ENCODE measurements around the gene TRAPPC6A.

TRAPPC6A gene, protein sequence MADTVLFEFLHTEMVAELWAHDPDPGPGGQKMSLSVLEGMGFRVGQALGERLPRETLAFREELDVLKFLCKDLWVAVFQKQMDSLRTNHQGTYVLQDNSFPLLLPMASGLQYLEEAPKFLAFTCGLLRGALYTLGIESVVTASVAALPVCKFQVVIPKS

DNA sequence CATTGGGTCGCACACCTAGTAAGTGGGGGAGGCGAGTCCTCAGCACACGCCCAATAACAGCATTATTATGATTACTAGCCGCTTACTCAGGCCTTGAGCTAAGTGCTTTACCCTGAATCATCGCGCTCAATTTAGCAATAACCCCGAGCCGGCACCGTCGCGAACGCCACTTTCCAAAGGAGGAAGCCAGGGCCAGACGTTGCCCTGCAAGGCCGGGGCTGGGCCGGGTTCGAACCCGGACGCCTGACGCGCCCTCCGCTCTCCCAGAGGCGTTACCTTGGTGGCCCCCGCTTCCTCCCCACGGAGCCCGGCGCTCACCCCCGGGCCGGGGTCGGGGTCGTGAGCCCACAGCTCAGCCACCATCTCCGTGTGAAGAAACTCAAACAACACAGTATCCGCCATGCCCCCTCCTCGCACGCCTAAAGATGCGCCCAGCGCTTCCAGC lies at the start of gene TRAPPC6A:
TSS of gene TRAPPC6A (minus strand) at position 421 of the 445 bp plus-strand sequence. CDS start at position 402, 19 bp downstream.
- DNase-seq = no peak

DNA sequence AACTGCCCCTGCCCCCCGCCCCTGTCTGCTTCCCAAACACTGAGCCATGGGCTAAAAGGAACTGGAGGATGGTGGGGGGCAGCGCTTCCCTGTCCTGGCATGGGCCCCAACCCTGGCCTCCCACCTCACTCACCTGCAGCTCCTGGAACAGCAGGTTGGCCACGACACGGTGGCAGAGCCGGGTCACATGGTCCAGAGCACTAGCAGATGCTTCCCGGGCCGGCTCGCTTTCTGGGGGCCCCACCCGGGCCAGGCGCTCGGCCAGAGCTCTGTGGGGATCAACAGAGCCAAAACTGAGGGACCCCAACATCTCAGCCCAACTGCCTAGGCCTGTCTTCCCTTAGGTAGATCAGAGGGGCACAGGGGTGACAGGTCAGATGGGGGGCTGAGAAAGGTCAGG lies 46.6 kb upstream of the TRAPPC6A start:
- no peak for DNase-seq

DNA sequence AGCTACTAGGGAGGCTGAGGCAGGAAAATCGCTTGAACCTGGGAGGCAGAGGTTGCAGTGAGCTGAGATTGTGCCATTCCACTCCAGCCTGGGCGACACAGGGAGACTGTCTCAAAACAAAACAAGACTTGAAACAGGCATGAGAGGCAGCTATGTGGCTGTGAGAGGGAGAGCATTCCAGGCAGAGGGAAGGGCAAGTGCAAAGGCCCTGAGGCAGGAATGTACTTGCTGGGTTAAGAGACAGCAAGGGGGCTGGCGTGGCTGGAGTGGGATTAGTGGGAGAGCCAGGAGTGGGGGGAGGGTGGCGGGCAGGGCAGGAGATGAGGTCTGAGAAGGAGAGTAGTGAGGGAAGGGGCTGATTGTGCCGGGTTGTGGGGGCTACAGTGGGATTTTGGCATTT lies 45.8 kb upstream of the TRAPPC6A start:
- no peak for DNase-seq

DNA sequence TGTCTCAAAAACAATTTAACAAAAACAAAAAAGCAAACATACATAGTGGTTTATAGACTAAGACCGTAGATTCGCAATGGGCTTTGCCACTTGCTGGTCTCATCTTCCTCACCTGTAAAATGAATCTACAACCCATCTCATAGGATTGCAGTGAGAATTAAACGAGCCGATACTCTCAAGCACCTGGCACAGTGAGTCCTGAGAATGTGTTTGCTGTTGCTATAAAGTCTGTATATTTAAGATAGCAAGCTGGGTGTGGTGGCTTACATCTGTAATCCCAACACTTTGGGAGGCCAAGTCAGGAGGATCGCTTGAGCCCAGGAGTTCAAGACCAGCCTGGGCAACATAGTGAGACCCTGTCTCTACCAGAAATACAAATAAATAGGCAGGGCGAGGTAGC lies 44.7 kb upstream of the TRAPPC6A start:
- DNase-seq = no peak

DNA sequence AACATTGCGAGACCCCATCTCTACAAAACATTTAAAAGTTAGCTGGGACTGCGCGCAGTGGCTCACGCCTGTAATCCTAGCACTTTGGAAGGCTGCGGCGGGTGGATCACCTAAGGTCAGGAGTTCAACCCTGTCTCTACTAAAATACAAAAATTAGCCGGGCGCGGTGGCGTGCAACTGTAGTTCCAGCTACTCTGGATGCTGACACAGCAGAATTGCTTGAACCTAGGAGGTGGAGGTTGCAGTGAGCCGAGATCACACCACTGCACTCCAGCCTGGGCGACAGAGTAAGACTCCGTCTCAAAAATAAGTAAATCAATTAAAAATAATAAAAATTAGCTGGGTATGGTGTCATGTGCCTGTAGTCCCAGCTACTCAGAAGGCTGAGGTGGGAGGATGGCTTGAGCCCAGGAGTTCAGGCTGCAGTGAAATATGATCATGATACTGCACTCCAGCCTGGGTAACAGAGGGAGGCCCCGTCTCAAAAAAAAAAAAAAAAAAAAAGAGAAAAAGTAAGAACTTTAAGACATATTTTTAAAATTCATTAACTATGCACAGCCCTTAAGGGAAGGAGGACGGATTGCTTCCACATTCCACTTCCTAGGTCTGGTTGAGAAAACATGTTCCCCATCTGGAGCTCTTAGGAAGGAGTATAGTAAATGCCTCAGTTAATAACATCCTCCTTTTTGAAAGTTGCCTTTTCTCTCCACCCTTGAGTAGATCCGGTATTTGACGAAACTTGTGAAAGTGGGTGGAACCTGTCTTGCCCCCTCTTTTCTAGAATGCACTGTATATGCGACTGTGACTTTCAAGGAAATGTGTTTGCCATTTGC lies 41.1 kb upstream of the TRAPPC6A start:
- no peak for DNase-seq

DNA sequence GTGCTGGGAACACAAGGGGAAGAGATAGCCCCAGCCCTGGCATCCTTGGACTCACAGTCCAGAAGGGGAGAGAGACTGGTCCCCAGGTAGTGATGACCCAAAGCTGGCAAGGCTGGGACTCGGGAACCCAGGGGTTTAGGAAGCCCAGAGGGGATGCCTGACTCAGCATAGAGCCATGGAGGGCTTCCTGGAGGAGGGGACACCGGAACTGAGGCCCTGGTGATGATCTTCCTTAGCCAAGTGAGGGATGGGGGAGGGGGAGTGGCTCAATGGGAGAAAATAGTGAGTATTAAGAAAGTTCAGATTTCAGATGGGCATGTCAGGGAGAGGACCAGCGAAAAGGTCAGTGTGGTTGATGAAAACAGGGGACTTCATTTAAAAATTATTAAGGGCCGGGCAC lies 40.4 kb upstream of the TRAPPC6A start:
- DNase-seq = no peak

DNA sequence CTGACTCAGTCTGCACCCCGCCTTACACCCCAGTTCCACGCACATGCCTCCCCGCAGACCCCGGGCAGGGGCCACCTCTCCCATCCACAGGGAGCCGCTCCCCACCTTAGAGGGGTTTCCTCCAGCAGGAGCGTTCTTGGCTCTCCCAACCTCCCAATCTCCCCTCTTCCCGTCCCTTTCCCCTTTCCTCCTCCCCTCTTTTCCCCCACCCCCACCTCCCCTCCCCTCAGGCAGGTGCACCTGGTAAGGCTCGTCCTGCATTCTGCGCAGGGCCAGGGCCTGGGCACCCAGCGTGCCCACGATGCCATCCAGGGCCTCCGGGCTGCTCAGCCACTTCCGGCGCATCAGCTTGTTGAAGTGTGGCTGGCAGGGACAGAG lies 39.9 kb upstream of the TRAPPC6A start:
- no peak for DNase-seq

DNA sequence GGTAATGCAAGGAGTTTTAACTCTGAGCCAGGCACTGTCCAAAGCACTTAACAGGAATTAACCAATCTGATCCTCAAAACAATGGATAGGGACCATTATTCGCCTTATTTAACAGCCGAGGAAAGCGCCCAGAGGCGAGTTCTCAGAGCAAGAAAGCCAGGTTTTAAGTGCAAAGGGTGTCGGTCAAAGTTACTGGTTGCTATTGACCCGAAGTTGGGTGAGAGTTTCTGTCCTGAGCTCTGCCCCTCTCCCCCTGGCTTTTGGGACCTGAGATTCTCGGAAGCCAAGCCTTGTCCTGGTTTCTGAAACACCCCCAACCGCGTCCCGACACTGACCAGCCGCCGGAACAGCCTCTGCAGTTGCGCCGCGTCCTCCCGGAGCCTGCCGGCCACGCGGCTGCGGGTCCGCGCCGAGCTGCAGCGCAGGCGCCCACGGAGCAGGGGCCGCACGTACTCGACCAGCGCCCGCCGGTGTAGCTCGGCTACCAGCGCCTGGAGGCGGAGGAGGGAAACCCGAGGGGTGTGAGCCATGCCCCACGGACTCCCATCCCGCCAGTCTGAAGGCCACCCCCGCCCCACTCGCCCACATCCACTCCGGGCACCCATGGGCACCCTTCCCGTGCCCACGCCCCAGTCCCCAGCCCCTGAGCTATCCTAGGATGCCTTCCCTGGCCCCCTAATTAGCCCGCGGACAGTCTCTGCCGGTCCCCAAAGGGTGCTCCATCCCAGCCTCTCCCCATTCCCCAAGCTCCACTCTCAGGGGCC lies 39.3 kb upstream of the TRAPPC6A start:
- no peak for DNase-seq

DNA sequence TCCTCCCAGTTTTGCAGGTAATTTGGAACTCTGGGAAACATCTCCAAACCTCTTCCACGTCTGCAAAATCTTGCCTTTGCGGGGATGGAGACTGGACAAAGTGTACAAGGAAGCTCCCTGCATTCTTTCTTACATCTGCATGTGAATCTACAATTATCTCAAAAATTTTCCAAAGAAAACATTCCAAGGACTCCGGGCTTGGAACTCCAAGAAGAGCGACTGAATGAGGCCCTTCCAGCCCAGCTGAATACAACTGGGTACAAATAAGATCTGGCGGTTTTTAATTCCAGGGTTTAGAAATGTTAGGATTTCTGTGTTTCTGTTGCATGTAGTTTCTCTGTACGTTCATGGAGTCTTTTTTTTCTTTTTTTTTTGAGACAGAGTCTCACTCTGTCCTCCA lies 38.6 kb upstream of the TRAPPC6A start:
- DNase-seq = no peak

DNA sequence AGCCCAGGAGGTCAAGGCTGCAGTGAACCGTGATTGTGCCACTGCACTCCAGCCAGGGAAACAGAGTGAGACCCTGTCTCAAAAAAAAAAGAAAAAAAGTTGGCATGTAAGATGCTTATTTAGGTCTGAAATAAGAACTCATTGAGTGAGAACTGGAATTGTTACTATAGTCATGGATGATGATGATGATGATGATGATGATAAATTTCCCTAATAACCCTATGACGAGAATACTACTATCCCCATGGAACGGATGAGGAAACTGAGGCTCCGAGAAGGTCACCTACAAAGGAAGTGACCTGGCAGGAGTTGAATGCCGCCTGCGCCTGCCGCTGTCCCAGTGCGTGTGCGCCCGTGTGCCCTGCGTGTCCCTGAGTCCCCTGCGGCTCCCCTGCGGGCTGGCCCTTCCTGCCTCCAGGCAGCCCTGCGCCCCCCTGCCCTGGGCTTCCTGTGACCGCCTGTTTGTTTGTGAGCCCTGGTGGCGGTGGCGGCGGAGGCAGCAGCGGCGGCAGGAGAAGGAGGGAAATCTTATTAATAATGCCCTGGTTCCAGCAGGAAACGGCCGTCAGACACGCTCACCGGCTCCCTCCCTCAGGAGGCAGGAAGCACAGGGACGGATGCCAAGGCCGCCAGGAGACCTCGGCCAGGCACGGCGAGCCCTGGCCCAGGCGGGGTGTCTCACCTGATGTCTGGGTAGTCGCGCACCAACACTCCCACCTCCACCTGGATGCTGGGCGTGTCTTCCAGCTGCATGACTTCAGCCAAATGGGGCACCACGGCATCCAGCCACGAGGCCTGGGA lies 37.6 kb upstream of the TRAPPC6A start:
- DNase-seq = no peak

DNA sequence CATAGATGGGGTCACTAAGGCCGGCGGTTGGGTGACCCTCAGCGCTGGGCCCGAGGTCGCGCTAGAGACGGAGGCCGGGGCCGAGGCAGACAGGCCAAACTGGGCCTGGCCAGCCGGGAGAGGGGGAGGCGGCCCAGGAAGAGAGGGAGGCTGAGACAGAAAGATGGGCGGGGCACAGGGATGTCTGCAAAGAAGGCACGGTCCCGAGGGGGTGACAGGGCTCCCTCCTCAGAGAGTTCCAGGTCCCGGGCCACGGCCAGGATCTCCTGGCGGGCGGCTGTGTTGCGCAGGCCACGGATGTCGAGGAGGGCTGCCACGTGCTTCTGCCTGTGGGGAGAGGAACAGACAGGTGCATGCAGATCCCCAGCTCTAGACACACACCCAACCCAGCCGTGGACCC lies 35.0 kb upstream of the TRAPPC6A start:
- no peak for DNase-seq

DNA sequence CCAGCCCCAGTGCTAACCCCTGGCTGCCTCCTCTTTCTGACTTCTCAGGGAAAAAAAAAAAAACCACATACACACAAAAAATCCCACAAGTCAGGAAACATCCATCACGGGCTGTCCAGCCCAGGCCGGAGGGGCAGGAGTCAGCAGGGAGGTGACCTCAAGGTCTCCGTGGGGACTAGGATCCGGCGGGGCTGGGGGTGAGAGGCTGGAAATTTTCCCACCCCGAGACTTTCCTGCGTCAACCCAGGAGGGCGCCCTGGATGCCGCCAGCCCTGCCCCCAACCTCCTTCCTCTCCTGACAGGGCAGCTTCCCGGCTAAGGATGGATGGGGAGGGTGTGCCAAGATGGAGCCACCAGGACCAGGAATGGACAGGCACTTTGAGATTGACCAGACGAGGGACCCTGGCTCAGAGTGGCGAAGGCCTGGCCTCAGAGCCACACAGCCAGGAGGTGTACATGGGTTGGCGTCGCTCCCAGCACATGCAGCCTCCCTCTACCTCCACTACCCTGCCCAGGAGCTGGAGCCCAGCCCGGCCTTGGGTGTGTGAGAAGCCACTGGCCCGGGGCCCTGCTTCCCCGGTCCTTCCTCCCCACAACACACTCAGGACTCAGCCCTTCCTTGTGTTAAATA lies 33.8 kb upstream of the TRAPPC6A start:
- DNase-seq = no peak

DNA sequence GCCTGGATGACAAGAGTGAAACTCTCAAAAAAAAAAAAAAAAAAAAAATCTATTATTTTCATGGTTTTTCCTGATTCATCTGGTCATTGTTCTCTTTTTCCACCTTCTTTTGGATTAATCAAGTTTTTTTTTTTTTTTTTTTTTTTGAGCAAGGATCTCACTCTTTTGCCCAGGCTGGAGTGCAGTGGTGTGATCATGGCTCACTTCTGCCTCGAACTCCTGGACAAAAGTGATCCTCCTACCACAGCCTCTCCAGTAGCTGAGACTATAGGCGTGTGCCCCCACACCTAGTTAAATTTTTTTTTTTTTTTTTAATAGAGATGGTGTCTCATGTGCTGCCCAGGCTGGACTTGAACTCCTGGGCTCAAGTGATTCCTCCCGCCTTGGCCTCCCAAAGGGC lies 28.3 kb upstream of the TRAPPC6A start:
- DNase-seq = no peak

DNA sequence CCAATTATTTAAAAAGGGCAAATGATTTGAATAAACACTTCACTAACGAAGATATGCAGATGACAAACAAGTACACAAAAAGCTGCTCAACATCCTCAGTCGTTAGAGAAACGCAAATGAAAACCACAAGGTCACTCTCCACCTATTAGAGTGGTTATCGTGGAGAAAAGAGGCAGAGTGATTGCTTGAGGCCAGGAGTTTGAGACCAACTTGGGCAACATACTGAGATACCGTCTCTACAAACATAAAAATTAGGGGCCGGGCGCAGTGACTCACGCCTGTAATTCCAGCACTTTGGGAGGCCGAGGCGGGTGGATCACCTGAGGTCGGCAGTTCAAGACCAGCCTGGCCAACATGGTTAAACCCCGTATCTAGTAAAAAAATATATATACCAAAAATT lies 27.8 kb upstream of the TRAPPC6A start:
- DNase-seq = no peak

DNA sequence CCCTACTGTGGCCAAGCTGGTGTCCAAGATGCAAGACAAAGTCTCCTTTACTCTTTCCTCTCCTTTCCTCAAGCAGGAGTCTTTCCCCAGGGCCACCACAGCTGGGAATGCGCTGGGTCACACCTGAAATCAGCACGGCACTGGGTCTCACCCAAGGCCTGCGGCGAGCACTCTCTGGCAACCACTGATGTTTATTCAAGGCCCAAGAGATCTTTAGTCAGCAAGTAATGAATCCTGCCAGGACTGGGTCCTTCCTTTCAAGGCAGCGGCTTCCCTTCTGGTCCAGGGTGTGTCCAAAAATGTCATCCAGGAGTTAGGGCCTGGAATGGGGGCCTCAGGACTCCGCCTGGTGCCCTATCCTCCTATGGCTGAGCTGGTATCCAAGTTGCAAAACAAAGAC lies 24.6 kb upstream of the TRAPPC6A start:
- DNase-seq = no peak

DNA sequence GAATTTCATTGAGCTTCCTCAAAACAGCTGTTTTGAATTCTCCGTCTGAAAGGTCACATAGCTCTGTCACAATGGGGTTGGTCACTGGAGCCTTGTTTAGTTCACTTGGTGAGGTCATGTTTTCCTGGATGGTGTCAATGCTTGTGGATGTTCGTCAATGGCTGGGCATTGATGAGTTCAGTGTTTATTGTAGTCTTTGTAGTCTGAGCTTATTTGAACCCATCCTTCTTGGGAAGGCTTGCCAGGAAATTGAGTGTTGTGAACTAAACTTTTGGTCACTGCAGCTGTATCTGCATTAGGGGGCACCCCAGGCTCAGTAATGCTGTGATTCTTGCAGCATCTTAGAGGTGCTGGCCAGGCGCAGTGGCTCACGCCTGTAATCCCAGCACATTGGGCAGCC lies 22.5 kb upstream of the TRAPPC6A start:
- no peak for DNase-seq

DNA sequence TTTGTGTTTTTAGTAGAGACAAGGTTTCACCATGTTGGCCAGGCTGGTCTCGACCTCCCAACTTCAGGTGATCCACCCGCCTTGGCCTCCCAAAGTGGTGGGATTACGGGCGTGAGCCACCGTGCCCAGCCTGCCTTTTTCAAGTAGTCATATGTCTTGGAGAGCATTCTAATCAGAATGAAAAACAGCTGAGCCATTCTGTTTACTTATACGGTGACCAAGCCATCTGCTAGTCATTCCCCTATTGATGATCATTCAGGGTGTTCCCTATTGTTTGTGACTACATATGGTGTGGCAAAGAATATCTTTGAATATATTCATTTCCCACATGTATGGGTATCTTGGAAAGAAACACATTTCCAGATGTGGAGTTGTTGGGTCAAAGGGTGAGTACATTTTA lies 17.7 kb upstream of the TRAPPC6A start:
- no peak for DNase-seq

DNA sequence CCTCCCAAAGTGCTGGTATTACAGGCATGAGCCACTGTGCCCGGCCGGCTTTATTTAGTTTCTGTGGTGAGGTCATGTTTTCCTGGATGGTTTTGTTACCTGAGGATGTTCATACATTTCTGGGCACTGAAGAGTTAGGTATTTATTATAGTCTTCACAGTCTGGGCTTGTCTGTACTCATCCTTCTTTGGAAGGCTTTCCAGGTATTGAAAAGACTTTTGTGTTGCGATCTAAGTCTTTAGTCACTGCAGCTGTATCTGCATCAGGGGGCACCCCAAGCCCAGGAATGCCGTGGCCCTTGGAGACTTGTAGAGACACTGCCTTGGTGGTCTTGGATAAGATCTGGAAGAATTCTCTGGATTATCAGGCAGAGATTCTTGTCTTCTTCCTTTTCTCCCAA lies 13.3 kb upstream of the TRAPPC6A start:
- no peak for DNase-seq

DNA sequence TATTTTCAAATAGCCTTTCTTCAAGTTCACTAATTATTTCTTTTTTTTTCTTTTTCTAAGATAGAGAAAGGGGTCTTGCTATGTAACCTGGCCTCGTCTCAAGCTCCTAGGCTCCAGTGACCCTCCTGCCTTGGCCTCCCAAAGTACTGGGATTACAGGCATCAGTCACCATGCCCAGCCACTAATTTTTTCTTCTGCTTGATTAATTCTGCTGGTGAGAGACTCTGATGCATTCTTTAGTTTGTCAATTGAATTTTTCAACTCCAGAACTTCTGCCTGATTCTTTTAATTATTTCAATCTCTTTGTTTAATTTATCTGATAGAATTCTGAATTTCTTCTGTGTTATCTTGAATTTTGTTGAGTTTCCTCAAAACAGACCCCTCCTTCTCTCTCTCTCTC lies 11.9 kb upstream of the TRAPPC6A start:
- no peak for DNase-seq

DNA sequence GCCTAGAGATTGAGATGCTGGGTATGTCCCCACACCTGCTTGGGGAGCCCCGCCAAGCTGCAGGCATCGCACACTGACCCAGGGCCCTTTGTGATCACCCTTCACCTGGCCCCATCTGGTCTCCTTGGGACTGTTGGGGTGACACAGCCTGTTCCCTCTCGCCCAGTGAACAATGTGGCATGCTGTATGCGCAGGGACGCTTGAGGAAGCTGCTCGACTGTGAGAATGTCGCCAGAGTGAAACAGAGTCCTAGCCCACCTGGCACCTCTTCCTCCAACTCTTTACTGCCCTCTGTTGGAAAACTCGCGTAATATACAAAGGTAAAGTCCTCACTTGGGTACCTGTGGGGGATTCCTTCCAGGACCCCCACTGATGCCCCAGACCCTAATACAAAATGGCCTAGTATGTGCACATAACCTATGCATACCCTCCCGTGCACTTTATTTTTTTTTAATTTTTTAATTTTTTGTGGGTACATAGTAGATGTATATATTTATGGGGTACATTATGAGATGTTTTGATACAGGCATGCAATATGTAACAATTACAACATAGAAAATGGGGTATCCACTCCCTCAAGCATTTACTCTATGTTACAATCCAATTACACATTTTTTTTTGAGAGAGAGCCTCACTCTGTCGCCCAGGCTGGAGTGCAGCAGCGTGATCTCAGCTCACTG lies 9.5 kb upstream of the TRAPPC6A start:
- DNase-seq = no peak

DNA sequence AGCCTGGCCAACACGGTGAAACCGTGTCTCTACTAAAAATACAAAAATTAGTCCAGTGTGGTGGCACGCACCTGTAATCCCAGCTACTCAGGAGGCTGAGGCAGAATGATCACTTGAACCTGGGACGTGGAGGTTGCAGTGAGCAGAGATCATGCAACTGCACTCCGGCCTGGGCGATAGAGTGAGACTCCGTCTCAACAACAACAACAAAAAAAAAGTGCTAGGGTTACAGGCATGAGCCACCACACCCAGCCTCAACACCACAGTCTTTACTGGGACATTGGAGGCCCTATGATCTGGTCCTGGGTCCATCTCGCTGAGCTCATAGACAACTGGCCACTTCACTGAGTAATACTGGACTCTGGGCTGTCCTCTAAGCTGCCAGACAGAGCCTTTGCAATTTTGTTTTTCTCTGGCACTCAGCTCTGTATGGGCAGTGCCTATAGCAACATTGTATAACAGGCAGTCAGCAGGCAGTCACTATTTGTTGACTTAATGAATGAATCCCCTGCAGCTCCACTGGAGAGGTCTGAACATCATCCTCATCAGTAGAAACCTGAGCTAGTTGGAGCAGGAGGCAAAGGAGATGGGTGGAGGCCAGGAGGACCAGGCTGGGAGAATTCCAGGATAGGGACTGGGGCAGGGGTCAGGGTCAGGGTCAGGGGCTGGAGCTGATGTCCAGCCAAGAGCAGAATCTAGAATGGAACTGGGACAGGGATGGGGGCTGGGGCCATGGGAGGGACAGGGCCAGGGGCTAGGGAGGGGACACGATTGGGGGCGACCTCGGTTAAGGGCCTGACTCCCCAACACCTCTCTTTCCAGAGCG lies 8.7 kb upstream of the TRAPPC6A start:
- DNase-seq = no peak

All from NCI-H446 treated with DMSO at 0.1 percent for 48 hours (cell line).